Posterior cingulate gyrus (tissue), 11 donors: ENCODE results near the gene LRMDA.
"Not testable (repeated sequence)": the region's sequence is repeated elsewhere in the genome, so short reads cannot be mapped to it uniquely, and the experiment has no call there.

ENCODE experiments used
- DNase-seq, 10 donors: peaks; one replicate each; pipeline versions ENCODE4 v3.0.0 to v3.0.0-alpha.2; 2020 to 2021; ENCODE audit warnings: mixed read lengths in 3 of 10
- intact Hi-C: fragments of 100-400 bp; cut with DNase I; formaldehyde crosslinking; loops from one replicate; pipeline ENCODE4 v1.15.1; 2023

Gene LRMDA

GRCh38 chr10:75753621-75754020 is 322.2 kb downstream of the LRMDA start:
- intact Hi-C loops: no loop called here
- no peak for DNase-seq

GRCh38 chr10:75754096-75754831 is 322.8 kb downstream of the LRMDA start:
- no peak for DNase-seq
- intact Hi-C loops: no loop called here

GRCh38 chr10:75755528-75755927 is 324.1 kb downstream of the LRMDA start:
- intact Hi-C loops: no loop called here
- no peak for DNase-seq

- intact Hi-C loops: no loop called here
- no peak for DNase-seq
Observed at GRCh38 chr10:75761289-75761688, 329.9 kb downstream of the LRMDA start.

- intact Hi-C loops: no loop called here
- no peak for DNase-seq
Observed at GRCh38 chr10:75762431-75762802, 331.0 kb downstream of the LRMDA start.

- intact Hi-C loops: no loop called here
Observed at GRCh38 chr10:75763652-75764051, 332.2 kb downstream of the LRMDA start.

GRCh38 chr10:75764974-75765788 is 333.8 kb downstream of the LRMDA start:
- no peak for DNase-seq
- intact Hi-C loops: no loop called here

More at GRCh38 chr10:75763652-75764051, 332.2 kb downstream of the LRMDA start:
- DNase-seq: no peak

GRCh38 chr10:75765789-75766096 is 334.3 kb downstream of the LRMDA start:
- intact Hi-C loops: no loop called here
- no peak for DNase-seq

GRCh38 chr10:75766106-75766505 is 334.7 kb downstream of the LRMDA start:
- no peak for DNase-seq
- intact Hi-C loops: no loop called here

GRCh38 chr10:75766752-75767151 is 335.3 kb downstream of the LRMDA start:
- intact Hi-C loops, DNase-seq: not testable (repeated sequence)

- no peak for DNase-seq
- intact Hi-C loops: no loop called here
Observed at GRCh38 chr10:75770626-75771081, 339.2 kb downstream of the LRMDA start.

- intact Hi-C loops: no loop called here
- no peak for DNase-seq
Observed at GRCh38 chr10:75771606-75772005, 340.2 kb downstream of the LRMDA start.

- intact Hi-C loops: no loop called here
- DNase-seq: no peak
Observed at GRCh38 chr10:75772153-75772887, 340.9 kb downstream of the LRMDA start.

- intact Hi-C loops: no loop called here
- no peak for DNase-seq
Observed at GRCh38 chr10:75773231-75773780, 341.9 kb downstream of the LRMDA start.

- intact Hi-C loops: no loop called here
- DNase-seq: no peak
Observed at GRCh38 chr10:75773813-75774782, 342.7 kb downstream of the LRMDA start.

GRCh38 chr10:75774783-75775490 is 343.5 kb downstream of the LRMDA start:
- DNase-seq: no peak
- intact Hi-C loops: no loop called here

- DNase-seq: no peak
- intact Hi-C loops: no loop called here
Observed at GRCh38 chr10:75776738-75777504, 345.5 kb downstream of the LRMDA start.

- no peak for DNase-seq
- intact Hi-C loops: no loop called here
Observed at GRCh38 chr10:75778665-75779064, 347.2 kb downstream of the LRMDA start.
